Spleen (tissue), 11 donors: Measurements from ENCODE around the gene MBNL2. TPM values are rescaled to one million over a fixed set of nuclear protein-coding genes. Genes with fewer than 3 reads are reported as not detected.

Source experiments
- DNase-seq: peaks from one replicate; pipeline ENCODE4 v3.0.0-alpha.2; 2020
- H3K27ac ChIP-seq, 8 donors: fragments of 200-600 bp; sonication (generic) in 7 of 8; 1 replicate in 4 of 8; 2 replicates in 4 of 8; pipeline versions ENCODE4 v1.5.0 to v1.8.0; 2016 to 2021; ENCODE audit warnings: inconsistent platforms in 4 of 8, mild to moderate bottlenecking in 4 of 8, moderate library complexity in 1 of 8
- H3K27me3 ChIP-seq, 7 donors: fragments of 200-600 bp; sonication (generic) in 6 of 7; replicated peaks in 1 of 7; 1 replicate in 4 of 7; 2 replicates in 3 of 7; pipeline versions ENCODE4 v1.5.0 to v1.8.0; 2016 to 2021; ENCODE audit warnings: inconsistent platforms in 3 of 7, mild to moderate bottlenecking in 1 of 7
- H3K36me3 ChIP-seq, 6 donors: fragments of 200-600 bp; sonication (generic) in 5 of 6; 1 replicate in 4 of 6; 2 replicates in 2 of 6; pipeline versions ENCODE4 v1.5.0 to v1.8.0; 2016 to 2021; ENCODE audit warnings: inconsistent platforms in 2 of 6
- H3K4me1 ChIP-seq, 6 donors: fragments of 200-600 bp; sonication (generic) in 5 of 6; 1 replicate in 3 of 6; 2 replicates in 3 of 6; pipeline versions ENCODE4 v1.5.0 to v1.8.0; 2016 to 2021; ENCODE audit warnings: inconsistent platforms in 3 of 6
- H3K4me3 ChIP-seq, 8 donors: fragments of 200-600 bp; sonication (generic) in 7 of 8; 1 replicate in 4 of 8; 2 replicates in 4 of 8; pipeline versions ENCODE4 v1.5.0 to v1.8.0; 2016 to 2021; ENCODE audit warnings: inconsistent platforms in 4 of 8, mild to moderate bottlenecking in 4 of 8, moderate library complexity in 2 of 8
- H3K9me3 ChIP-seq, 8 donors: fragments of 200-600 bp; sonication (generic) in 7 of 8; 1 replicate in 4 of 8; 2 replicates in 4 of 8; pipeline versions ENCODE4 v1.5.0 to v1.8.0; 2016 to 2021; ENCODE audit warnings: inconsistent platforms in 4 of 8
- POLR2A ChIP-seq, 3 donors: fragments of 450-650 bp; IDR thresholded peaks; one replicate each; pipeline ENCODE4 v1.5.1; 2017; ENCODE audit warnings: antibody characterized with exemption in 3 of 3, mild to moderate bottlenecking in 1 of 3
- POLR2AphosphoS5 ChIP-seq, 3 donors: sonication (generic); formaldehyde crosslinking; IDR thresholded peaks; one replicate each; pipeline ENCODE4 v1.5.1; 2017; ENCODE audit warnings: antibody characterized with exemption in 3 of 3
- WGBS, 5 donors: extraction: QIAGEN DNeasy Blood & Tissue Kit in 3 of 5; methylation state at CpG; one replicate each; pipeline versions ENCODE4 v1.1.5 to v1.1.7; 2013 to 2018; 5-methylcytosine and 5-hydroxymethylcytosine counted together
- intact Hi-C: fragments of 100-400 bp; cut with DNase I; formaldehyde crosslinking; loops from one replicate; pipeline ENCODE4 v1.15.0; 2023; ENCODE audit warnings: low total_unique reads
- polyA plus RNA-seq, 3 donors: library from polyadenylated mRNA; stranded (reverse); fragments of 200-250 nt; gene quantifications; one replicate each; pipeline ENCODE4 v1.2.1, GENCODE V29; 2013
- total RNA-seq, 7 donors: library from RNA; depleted of rRNA in 3 of 7; stranded (reverse); fragments of >200 nt in 3 of 7; fragmentation: NEBNext Ultra II Directional in 4 of 7; extraction: Animal tissue kit (Norgen Biotek cat#: 25700) in 4 of 7; gene quantifications; one replicate each; pipeline versions ENCODE4 v1.1.0 to v1.2.1, GENCODE V29; 2016 to 2021
- TF ChIP-seq, protein P1 (sequence below), 11 experiments: fragments of 200-600 bp in 7 of 11; fragments of 450-650 bp in 4 of 11; sonication (generic) in 4 of 11; IDR thresholded peaks in 8 of 11; conservative IDR thresholded peaks in 3 of 11; 1 replicate in 7 of 11; 2 replicates in 4 of 11; pipeline versions ENCODE4 v1.4.0 to v1.8.0; 2016 to 2021; ENCODE audit warnings: antibody characterized with exemption in 11 of 11, inconsistent platforms in 4 of 11, mild to moderate bottlenecking in 1 of 11
- donor health status: healthy with polysubstance abuse.
- donor health status: DM: no; HTN: no; CAD: no; lungs with moderate emphysema.
- donor health status: DM: no; HTN: no; CAD: no.
- donor health status: Bipolar disorder and iron deficiency.
- donor health status: healthy.
- donor health status: DM: no; HTN: no; CAD: no.
- donor health status: DM: yes; HTN: yes; CAD: no.

The MBNL2 gene
- total and polyA plus RNA-seq, 10 donors = 7.0 to 56.3 (median 31.1) TPM

DNA sequence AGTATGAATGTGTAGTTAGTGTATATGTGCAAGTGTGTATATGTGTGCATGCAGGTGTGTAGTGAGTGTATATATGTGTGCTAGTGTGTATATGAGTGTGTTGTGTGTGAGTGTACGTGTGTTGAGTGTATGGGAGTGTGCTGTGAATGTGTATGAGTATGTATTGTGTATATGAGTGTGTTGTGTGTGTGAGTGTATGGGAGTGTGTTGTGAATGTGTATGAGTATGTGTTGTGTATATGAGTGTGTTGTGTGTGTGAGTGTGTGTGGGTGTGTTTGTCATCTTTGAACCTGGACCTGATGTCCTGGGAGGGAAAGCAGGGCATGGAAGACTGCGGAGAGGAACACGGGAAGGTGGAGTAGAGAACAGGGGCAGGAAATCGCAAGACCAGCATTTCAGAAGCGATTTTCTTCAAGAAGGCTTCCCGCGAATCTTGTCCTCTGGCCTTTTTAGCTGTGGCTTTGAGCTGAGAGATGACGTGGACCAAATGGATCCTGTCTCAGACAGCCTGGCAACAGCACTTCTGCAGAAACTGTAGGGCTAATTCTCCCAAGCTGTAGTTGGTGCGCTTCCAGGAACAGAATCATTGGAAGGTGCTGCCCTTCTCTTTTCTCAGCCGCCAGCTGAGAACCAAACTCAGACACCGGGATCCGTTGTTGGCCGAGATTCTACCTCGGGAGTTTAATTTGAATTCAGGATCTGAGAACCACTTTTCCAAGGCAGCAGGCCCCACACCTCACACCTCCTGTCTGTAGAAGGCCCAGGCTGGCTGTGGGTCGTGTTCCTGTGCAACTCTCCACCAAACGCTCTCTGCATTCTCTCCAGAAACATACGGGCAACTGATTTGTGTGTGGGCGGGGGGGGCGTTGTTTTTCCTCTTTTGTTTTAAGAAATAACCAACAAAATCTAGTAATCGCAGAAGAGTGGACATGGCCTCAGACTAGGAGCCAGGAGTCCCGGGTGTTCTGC lies 117.2 kb downstream of the MBNL2 start:
- Histone ChIP-seq H3K27ac (peak overlapping the region in 2 of 8 donors; percentile 11 to 50), H3K9me3 (no peaks in the 10 kb centered on the region), H3K4me1 (peaks cover 0 to 12% (median 0%) of the 10 kb centered on the region in 6 donors), H3K36me3 (peaks cover 0 to 66% (median 19%) of the 10 kb centered on the region in 6 donors), H3K4me3 (no peak overlapping the region), H3K27me3 (no peaks in the 10 kb centered on the region)
- intact Hi-C loops = no loop called here
- no peak for TF ChIP-seq POLR2A (IDR thresholded peaks at IDR 0.05)
- TF ChIP-seq POLR2AphosphoS5 (IDR thresholded peaks at IDR 0.05) = peak in 1 of 3 donors; percentile 29
- whole genome bisulfite sequencing, 5 donors = 75 to 86% (median 81%) methylated on average over 21 of the region's 21 CpGs
- DNase-seq = no peak

DNA sequence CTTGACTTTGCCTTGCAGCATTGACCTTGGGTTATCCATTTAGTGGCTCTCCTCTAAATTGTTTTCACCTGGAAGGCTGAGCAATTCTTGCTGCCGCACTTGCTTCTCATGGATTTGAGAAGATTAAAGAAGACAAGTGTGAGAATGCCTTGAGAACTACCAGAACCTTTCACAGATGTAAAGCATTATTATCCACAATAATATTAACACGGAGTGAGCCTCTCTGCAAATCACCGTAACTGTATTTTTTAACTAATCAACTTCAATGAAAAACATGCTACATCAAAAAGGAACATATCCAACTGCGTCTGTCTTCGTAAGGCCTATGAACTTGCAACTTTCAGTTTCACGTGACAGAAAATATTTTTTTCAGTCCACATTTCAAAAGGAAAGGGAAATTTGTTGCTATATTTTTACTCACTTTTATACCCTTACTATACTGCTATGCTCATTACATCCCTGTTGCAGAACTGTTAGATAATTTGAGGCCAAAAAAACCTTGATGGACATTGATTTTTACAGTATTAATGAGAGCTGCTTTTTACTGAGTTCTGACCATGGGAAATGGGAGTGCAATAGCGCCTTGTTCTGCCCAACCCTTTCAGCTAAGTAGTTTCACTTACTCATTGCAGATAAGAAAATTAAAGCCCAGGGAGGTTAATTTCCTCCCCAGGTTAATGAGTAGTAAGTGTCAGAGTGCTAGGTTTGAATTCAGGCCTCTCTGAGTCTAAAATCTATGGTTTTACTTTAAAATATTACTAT lies 118.0 kb downstream of the MBNL2 start:
- peaks cover 0 to 66% (median 18%) of the 10 kb centered on the region in 6 donors for H3K36me3 ChIP-seq
- H3K4me1 ChIP-seq = peaks cover 0 to 12% (median 0%) of the 10 kb centered on the region in 6 donors
- no peak overlapping the region for H3K4me3 ChIP-seq
- no peaks in the 10 kb centered on the region for H3K27me3 ChIP-seq
- TF ChIP-seq, protein P1, sequence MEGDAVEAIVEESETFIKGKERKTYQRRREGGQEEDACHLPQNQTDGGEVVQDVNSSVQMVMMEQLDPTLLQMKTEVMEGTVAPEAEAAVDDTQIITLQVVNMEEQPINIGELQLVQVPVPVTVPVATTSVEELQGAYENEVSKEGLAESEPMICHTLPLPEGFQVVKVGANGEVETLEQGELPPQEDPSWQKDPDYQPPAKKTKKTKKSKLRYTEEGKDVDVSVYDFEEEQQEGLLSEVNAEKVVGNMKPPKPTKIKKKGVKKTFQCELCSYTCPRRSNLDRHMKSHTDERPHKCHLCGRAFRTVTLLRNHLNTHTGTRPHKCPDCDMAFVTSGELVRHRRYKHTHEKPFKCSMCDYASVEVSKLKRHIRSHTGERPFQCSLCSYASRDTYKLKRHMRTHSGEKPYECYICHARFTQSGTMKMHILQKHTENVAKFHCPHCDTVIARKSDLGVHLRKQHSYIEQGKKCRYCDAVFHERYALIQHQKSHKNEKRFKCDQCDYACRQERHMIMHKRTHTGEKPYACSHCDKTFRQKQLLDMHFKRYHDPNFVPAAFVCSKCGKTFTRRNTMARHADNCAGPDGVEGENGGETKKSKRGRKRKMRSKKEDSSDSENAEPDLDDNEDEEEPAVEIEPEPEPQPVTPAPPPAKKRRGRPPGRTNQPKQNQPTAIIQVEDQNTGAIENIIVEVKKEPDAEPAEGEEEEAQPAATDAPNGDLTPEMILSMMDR (IDR thresholded peaks at IDR 0.05 in 8 of 11, conservative IDR thresholded peaks at IDR 0.05 in 3 of 11) = no peak
- no peak for TF ChIP-seq POLR2AphosphoS5 (IDR thresholded peaks at IDR 0.05)
- no peak for TF ChIP-seq POLR2A (IDR thresholded peaks at IDR 0.05)
- H3K27ac ChIP-seq = peak overlapping the region in 2 of 8 donors; percentile 1 to 11
- WGBS, 5 donors = 70 to 80% (median 76%) methylated on average over 7 of the region's 7 CpGs
- intact Hi-C loops = loop anchor here (5.0 kb wide), 1 partner anchor 228 kb away; no protein-coding TSS in a partner anchor
- no peak for DNase-seq
- no peaks in the 10 kb centered on the region for H3K9me3 ChIP-seq

DNA sequence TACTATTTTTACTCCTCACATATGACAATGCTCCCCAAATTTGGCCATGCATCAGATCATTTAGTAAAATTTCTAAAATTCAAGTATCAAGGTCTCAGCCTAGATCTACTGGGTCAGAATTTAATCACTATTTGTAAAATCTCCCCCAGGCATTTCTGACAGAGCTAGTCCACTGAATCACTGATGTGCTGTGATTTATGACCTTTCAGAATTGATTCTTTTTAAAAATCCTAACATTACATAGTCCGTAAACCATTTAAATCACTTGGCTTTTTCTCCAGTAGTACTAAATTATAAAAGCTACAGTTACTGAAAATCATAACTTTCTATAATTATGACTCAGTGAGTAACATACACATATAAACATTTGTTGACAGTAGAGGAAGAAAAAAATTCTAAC lies 119.0 kb downstream of the MBNL2 start:
- Histone ChIP-seq H3K4me3 (no peak overlapping the region), H3K4me1 (peaks cover 0 to 12% (median 0%) of the 10 kb centered on the region in 6 donors), H3K27me3 (no peaks in the 10 kb centered on the region), H3K27ac (no peak overlapping the region), H3K9me3 (no peaks in the 10 kb centered on the region), H3K36me3 (peaks cover 0 to 62% (median 16%) of the 10 kb centered on the region in 6 donors)
- DNase-seq = no peak
- TF ChIP-seq POLR2AphosphoS5 (IDR thresholded peaks at IDR 0.05) = no peak
- TF ChIP-seq, protein P1 (IDR thresholded peaks at IDR 0.05 in 8 of 11, conservative IDR thresholded peaks at IDR 0.05 in 3 of 11) = no peak
- no peak for TF ChIP-seq POLR2A (IDR thresholded peaks at IDR 0.05)
- WGBS, 5 donors = 84 to 98% (median 88%) methylated on average over 1 of the region's 1 CpG
- intact Hi-C loops = loop anchor here (5.0 kb wide), 1 partner anchor 229 kb away; no protein-coding TSS in a partner anchor

DNA sequence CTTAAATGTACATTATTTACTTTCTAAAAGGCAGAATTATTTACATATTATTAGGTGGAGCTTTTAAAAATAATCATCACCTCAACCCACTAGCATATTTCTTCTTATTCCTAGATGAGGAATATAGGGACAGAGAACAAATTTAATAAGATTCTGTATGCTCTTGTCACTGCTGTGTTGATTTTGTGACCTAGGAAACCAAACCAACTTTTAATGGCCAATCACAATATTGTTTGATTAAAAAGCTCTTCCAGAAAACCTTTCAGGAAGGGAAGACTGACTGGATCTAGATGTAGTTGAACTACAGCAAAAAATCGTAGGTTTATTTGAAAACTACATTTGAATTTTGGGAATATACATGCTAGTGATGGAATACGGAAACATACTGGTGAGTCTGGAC lies 120.0 kb downstream of the MBNL2 start:
- peaks cover 0 to 12% (median 0%) of the 10 kb centered on the region in 6 donors for H3K4me1 ChIP-seq
- no peak overlapping the region for H3K27ac ChIP-seq
- intact Hi-C loops = loop anchor here (5.0 kb wide), 1 partner anchor 230 kb away; no protein-coding TSS in a partner anchor
- no peak overlapping the region for H3K4me3 ChIP-seq
- no peaks in the 10 kb centered on the region for H3K9me3 ChIP-seq
- DNase-seq = no peak
- 87 to 95% (median 90%) methylated on average over 2 of the region's 2 CpGs for WGBS, 5 donors
- no peaks in the 10 kb centered on the region for H3K27me3 ChIP-seq
- TF ChIP-seq POLR2A (IDR thresholded peaks at IDR 0.05) = no peak
- no peak for TF ChIP-seq POLR2AphosphoS5 (IDR thresholded peaks at IDR 0.05)
- TF ChIP-seq, protein P1 (IDR thresholded peaks at IDR 0.05 in 8 of 11, conservative IDR thresholded peaks at IDR 0.05 in 3 of 11) = no peak
- H3K36me3 ChIP-seq = peaks cover 0 to 62% (median 15%) of the 10 kb centered on the region in 6 donors
